ENCODE data around the gene OSCP1. TPM values are rescaled to one million over a fixed set of nuclear protein-coding genes. Genes with fewer than 3 reads are reported as not detected.

Gene OSCP1
- total and polyA plus RNA-seq, 8 donors: 1.7 to 69.4 (median 9.0) TPM

GRCh38 chr1:36401602-36402503 lies 48.4 kb downstream of the OSCP1 start:
- H3K4me3 ChIP-seq: peak overlapping the region in 3 of 4 donors; percentile 13 to 35 (median 21)
- WGBS, 5 donors: 91 to 92% (median 91%) methylated on average over 7 to 12 of the region's 12 CpGs
- H3K27me3 ChIP-seq: no peaks in the 10 kb centered on the region
- no peaks in the 10 kb centered on the region for H3K36me3 ChIP-seq
- TF ChIP-seq POLR2A (IDR thresholded peaks at IDR 0.05) (no peak), CTCF (IDR thresholded peaks at IDR 0.05) (no peak), POLR2AphosphoS5 (IDR thresholded peaks at IDR 0.05) (no peak), EP300 (IDR thresholded peaks at IDR 0.05) (no peak)
- peaks cover 2 to 26% (median 8%) of the 10 kb centered on the region in 4 donors for H3K4me1 ChIP-seq
- DNase-seq: no peak
- intact Hi-C loops (cut with DNase I; ENCODE audit: low total_unique reads): no loop called here
- no peaks in the 10 kb centered on the region for H3K9me3 ChIP-seq
- H3K27ac ChIP-seq: peak overlapping the region in 4 of 5 donors; percentile 49 to 68 (median 58)

DNA sequence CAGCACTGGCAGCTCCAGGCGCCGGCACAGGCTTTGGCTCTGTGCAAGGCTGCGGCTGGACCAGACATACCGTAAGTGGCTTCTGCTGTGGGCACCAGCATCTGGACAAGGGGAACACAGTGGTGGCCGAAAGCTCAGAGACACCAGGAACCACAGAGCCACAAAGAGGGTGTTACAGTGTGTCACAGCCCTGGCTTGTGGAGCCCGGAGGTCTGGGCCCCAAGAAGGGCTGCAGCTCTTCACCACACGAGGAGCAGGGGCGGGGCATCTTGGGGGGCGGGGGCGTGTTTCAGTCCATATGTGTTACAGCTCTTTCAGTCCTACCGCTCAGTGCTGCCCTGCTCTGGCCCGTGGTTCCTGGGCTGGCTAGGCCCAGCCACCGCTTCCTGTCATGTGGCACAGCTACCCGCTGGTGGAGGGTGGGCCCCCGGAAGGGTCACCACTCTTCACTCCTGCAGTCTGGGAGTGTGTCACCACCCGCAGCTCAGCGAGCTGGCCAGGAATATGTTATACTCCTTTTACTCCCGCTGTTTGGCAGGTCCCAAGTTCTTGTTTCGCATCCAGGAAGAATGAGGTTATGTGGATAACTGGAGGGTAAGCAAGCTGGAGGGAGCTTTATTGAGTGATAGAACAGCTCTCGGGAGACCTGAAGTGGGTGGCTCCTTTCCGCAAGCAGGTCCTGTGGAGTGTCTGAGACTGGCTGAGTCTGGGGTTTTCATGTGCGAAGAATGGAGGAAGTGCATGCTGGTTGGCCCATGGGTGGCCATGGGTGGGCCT lies 49.2 kb downstream of the OSCP1 start:
- WGBS, 5 donors: 71 to 75% (median 74%) methylated on average over 17 to 22 of the region's 22 CpGs
- Histone ChIP-seq H3K4me1 (peaks cover 7 to 34% (median 16%) of the 10 kb centered on the region in 4 donors), H3K27me3 (no peaks in the 10 kb centered on the region), H3K4me3 (peak overlapping the region in 3 of 4 donors; percentile 13 to 35 (median 21)), H3K36me3 (no peaks in the 10 kb centered on the region), H3K27ac (peak overlapping the region; percentile 3 to 68 (median 51)), H3K9me3 (no peaks in the 10 kb centered on the region)
- peak; percentile 51 to 55 for DNase-seq
- TF ChIP-seq POLR2AphosphoS5 (IDR thresholded peaks at IDR 0.05): peak in 1 of 3 donors; percentile 23
- TF ChIP-seq POLR2A (IDR thresholded peaks at IDR 0.05): no peak
- intact Hi-C loops (cut with DNase I; ENCODE audit: low total_unique reads): no loop called here

GRCh38 chr1:36400514-36400824 lies 49.8 kb downstream of the OSCP1 start:
- Histone ChIP-seq H3K4me3 (peak overlapping the region in 1 of 4 donors; percentile 35), H3K27ac (peak overlapping the region in 4 of 5 donors; percentile 49 to 68 (median 58)), H3K27me3 (no peaks in the 10 kb centered on the region), H3K36me3 (no peaks in the 10 kb centered on the region), H3K4me1 (peaks cover 7 to 38% (median 19%) of the 10 kb centered on the region in 4 donors), H3K9me3 (no peaks in the 10 kb centered on the region)
- intact Hi-C loops (cut with DNase I; ENCODE audit: low total_unique reads): no loop called here
- TF ChIP-seq POLR2AphosphoS5 (IDR thresholded peaks at IDR 0.05): no peak
- TF ChIP-seq CTCF (IDR thresholded peaks at IDR 0.05): no peak
- TF ChIP-seq EP300 (IDR thresholded peaks at IDR 0.05): no peak
- TF ChIP-seq POLR2A (IDR thresholded peaks at IDR 0.05): no peak
- 87 to 95% (median 91%) methylated on average over 8 to 10 of the region's 10 CpGs for WGBS, 5 donors
- DNase-seq: no peak

- Histone ChIP-seq H3K9me3 (no peaks in the 10 kb centered on the region), H3K36me3 (peaks cover 6 to 11% (median 8%) of the 10 kb centered on the region in 4 donors), H3K4me3 (peak overlapping the region in 1 of 4 donors; percentile 81), H3K4me1 (peaks cover 7 to 41% (median 25%) of the 10 kb centered on the region in 4 donors), H3K27me3 (no peaks in the 10 kb centered on the region), H3K27ac (peak overlapping the region in 4 of 5 donors; percentile 89 to 96 (median 94))
- no peak for TF ChIP-seq CTCF (IDR thresholded peaks at IDR 0.05)
- 80 to 89% (median 88%) methylated on average over 7 of the region's 7 CpGs for WGBS, 5 donors
- DNase-seq: no peak
- intact Hi-C loops (cut with DNase I; ENCODE audit: low total_unique reads): no loop called here
Measured at GRCh38 chr1:36398370-36398977, 51.8 kb downstream of the OSCP1 start.
